Fibroblast of the aortic adventitia (primary cell): ENCODE measurements around the gene ZBTB16. TPM values are rescaled to one million over a fixed set of nuclear protein-coding genes. Genes with fewer than 3 reads are reported as not detected.

Experiments
- DNase-seq: peaks from one replicate; pipeline ENCODE4 v3.0.0-alpha.2; 2010; ENCODE audit warnings: low read depth
- H3K4me3 ChIP-seq: 2 replicates; pipeline ENCODE4 v1.5.1; 2011; ENCODE audit warnings: low read depth, mild to moderate bottlenecking, control low read depth, low read length, moderate library complexity
- total RNA-seq: library from RNA; depleted of rRNA; stranded (reverse); fragments of >200 nt; gene quantifications from 2 replicates; pipeline ENCODE4 v1.2.3, GENCODE V29; 2012; ENCODE audit warnings: low replicate concordance
- TF ChIP-seq, protein P1 (sequence below): IDR thresholded peaks from 2 replicates; pipeline ENCODE4 v1.5.1; 2011; ENCODE audit warnings: mild to moderate bottlenecking, low read length, control low read depth, inconsistent platforms; ENCODE audit not compliant: insufficient read depth

The ZBTB16 gene
- total RNA-seq, 1 donor: 0.27 TPM

DNA sequence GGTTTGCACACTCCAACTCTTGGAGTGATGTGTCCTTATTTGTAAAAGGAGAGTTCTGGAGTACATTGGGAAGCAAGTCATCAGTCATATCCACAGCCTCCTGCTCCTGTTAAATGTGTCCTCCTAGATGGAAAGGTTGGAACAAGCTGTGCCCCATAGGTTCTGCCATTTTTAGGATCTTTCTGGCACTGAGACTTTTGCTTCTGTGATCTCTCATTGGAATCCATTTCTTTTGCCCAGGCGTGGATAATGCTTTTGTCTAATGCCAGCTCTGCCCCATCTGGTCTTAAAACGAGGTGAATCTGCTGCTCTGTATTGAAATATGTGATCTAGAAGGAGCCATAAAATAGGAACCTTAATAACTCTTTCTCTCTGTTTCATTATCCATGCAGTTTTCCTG is 66.4 kb downstream of the ZBTB16 start:
- no peak overlapping the region for H3K4me3 ChIP-seq
- DNase-seq: no peak
- TF ChIP-seq, protein P1, sequence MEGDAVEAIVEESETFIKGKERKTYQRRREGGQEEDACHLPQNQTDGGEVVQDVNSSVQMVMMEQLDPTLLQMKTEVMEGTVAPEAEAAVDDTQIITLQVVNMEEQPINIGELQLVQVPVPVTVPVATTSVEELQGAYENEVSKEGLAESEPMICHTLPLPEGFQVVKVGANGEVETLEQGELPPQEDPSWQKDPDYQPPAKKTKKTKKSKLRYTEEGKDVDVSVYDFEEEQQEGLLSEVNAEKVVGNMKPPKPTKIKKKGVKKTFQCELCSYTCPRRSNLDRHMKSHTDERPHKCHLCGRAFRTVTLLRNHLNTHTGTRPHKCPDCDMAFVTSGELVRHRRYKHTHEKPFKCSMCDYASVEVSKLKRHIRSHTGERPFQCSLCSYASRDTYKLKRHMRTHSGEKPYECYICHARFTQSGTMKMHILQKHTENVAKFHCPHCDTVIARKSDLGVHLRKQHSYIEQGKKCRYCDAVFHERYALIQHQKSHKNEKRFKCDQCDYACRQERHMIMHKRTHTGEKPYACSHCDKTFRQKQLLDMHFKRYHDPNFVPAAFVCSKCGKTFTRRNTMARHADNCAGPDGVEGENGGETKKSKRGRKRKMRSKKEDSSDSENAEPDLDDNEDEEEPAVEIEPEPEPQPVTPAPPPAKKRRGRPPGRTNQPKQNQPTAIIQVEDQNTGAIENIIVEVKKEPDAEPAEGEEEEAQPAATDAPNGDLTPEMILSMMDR: no peak

DNA sequence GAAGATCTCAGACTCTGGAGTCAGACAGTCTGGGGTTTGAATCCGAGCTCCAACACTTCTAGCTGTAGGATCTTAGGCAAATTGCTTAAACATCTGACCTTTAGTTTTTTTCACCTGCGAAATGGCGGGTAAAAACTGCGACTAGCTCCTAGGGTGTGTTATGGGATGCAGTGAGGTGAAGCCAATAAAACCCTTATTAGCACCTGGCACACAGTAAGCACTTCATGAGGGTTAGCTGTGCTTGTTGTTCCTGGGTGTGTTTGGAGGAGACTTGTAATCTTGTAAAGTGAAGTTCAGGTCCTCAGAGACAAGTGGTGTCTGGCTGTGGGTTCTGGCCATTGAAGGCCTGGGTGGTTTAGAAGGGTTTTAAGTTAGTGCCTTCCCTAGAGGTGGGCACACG is 68.9 kb downstream of the ZBTB16 start:
- no peak overlapping the region for H3K4me3 ChIP-seq
- no peak for DNase-seq
- TF ChIP-seq, protein P1: no peak

DNA sequence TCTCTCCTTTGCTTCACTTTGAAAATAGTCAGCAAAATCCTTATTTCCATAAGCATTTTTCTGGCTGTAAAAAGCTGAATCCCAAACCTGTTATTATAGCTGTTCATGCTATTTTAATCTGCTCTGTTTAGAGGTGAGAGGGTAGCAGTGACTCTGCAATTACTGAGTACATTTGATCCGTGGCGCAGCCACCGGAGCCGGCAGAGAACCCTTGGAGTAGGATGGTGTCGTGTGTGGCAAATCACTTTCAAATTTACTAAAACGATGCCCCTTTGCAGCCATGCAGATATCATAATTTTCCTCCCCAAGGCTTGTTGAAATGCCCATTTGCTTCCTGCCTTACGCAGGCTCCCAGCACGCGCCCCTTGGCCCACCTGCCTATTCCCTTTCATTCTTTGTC is 69.6 kb downstream of the ZBTB16 start:
- DNase-seq: no peak
- TF ChIP-seq, protein P1: no peak
- no peak overlapping the region for H3K4me3 ChIP-seq

DNA sequence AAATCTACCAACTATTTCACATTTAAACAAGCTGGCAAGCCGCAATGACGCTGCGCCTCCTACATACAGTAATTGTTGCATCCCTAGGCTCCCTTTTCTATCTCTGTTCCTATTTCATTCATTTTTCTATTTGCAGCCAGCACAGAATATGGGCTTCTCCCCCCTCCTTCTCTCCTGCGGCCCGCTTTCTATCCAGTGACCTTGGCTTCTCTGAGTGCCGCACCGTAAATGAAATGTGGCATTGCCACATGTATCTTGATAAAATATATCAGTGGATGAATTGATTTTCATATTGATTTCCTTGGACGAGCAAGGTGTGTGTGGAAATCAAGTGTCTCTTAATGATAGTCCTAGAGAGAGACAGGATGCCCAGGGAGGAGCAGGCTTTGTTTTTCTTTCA is 70.2 kb downstream of the ZBTB16 start:
- no peak overlapping the region for H3K4me3 ChIP-seq
- no peak for DNase-seq
- TF ChIP-seq, protein P1: no peak

DNA sequence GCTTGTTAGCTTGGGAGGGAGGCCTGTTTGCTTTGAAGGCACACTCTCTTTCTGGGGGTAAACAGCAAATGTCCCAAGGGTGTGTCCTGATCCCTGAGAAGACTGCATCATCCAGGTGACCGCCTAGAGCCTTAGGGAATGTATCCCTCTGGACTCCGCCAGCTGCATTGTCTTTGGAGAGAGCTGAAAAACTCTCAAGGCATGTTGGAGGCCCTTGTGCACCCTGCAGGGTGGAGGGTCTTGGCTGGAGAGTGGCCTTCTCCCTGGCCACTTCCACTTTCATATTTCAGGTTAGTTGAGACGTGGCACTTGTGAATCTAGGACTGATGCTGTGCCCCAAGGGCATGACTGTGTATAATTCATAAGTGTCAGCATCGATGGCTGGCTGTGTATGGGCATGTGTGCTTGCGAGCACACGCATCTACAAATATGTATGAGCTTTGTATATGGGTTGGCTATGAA is 70.6 kb downstream of the ZBTB16 start:
- no peak for DNase-seq
- TF ChIP-seq, protein P1: no peak
- H3K4me3 ChIP-seq: no peak overlapping the region

DNA sequence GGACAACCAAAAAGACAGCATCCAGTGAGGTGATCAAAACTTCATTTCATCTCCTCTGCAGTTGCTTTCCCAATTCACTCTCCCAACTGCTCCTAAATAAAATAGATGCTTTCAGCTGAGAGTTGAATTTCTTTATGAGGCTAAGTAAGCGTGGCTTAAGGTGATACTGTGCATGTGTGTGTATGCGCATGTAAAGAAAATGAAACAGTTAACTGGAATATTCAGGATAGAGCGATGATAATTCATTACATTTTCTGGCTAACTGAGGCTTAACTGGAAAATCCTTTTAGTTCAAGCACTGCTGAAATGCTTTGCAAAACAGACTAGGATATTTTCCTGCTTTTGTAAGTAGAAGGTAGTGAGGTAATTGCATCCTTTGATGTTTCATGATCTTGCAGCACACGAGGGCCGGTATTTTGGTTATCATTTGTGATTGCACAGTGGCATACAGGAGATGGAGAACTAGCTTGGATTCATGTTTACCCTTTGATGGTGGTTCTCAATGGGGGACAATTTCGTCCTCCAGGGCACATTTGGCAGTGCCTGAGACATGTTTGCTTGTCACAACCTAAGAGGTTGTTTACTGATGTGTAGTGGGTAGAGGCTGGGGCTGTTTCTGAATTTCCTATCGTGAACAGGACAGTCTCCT is 71.2 kb downstream of the ZBTB16 start:
- no peak overlapping the region for H3K4me3 ChIP-seq
- DNase-seq: no peak
- TF ChIP-seq, protein P1: no peak

- no peak overlapping the region for H3K4me3 ChIP-seq
- DNase-seq: no peak
- TF ChIP-seq, protein P1: no peak
Observed at GRCh38 chr11:114131461-114131864, 72.0 kb downstream of the ZBTB16 start.
